Thoracic aorta (tissue), 2 donors: ENCODE results near the gene AK5. TPM values are rescaled to one million over a fixed set of nuclear protein-coding genes. Genes with fewer than 3 reads are reported as not detected.

Experiments used
- ATAC-seq: fragments of 150-250 bp; one replicate; pipeline ENCODE4 v1.8.0; 2017; ENCODE audit warnings: low read depth; ENCODE audit not compliant: insufficient number of reproducible peaks, low FRiP score
- DNase-seq: peaks from one replicate; pipeline ENCODE4 v3.0.0-alpha.2; 2020; ENCODE audit warnings: low spot score
- H3K27ac ChIP-seq, 2 donors: fragments of 200-600 bp; sonication (generic); 1 replicate in 1 of 2; 2 replicates in 1 of 2; pipeline ENCODE4 v1.5.1; 2016; ENCODE audit warnings: mild to moderate bottlenecking in 2 of 2, moderate library complexity in 2 of 2
- H3K27me3 ChIP-seq: fragments of 200-600 bp; sonication (generic); replicated peaks from 2 replicates; pipeline ENCODE4 v1.6.0; 2016; ENCODE audit warnings: mild to moderate bottlenecking; ENCODE audit not compliant: insufficient read depth
- H3K36me3 ChIP-seq: fragments of 200-600 bp; sonication (generic); one replicate; pipeline ENCODE4 v1.5.1; 2016
- H3K4me1 ChIP-seq, 2 donors: fragments of 200-600 bp; sonication (generic); 1 replicate in 1 of 2; 2 replicates in 1 of 2; pipeline versions ENCODE4 v1.5.1 to v1.6.0; 2016; ENCODE audit warnings: low read depth in 2 of 2, mild to moderate bottlenecking in 1 of 2; ENCODE audit not compliant: control insufficient read depth in 1 of 2
- H3K4me3 ChIP-seq: fragments of 200-600 bp; sonication (generic); 2 replicates; pipeline ENCODE4 v1.5.1; 2016; ENCODE audit warnings: mild to moderate bottlenecking
- H3K9me3 ChIP-seq: fragments of 200-600 bp; sonication (generic); 2 replicates; pipeline ENCODE4 v1.5.1; 2016
- total RNA-seq, 2 donors: library from RNA; depleted of rRNA; stranded (reverse); fragments of >200 nt; gene quantifications; one replicate each; pipeline versions ENCODE4 v1.1.0 to v1.2.3, GENCODE V29; 2016
- TF ChIP-seq, protein P1 (sequence below): fragments of 200-600 bp; sonication (generic); IDR thresholded peaks from one replicate; pipeline ENCODE4 v1.5.1; 2019; ENCODE audit warnings: antibody characterized with exemption

The AK5 gene
- total RNA-seq, 2 donors from 2014 or later, result 0.56 to 1.4 TPM

DNA sequence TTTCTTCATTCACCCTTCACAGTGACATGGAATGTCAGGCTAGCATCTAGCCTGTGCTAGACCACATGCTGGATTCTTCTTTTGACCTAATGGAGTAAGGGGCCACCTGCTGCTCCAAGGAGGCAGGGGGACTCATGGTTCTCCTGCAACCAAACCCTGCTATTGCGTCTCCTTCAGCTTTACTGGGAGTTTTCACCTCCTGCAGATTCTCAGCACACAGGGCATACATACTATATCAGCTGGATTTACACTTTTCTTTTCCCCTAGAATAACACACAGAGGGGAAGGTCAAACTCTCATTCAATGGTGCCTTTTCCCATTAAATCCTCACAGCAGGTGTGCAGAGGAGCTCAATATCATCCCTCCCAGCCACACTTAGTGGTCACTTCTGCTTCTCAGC lies 16.6 kb upstream of the AK5 start:
- no peak overlapping the region for H3K27ac ChIP-seq
- H3K4me1 ChIP-seq, result no peaks in the 10 kb centered on the region
- no peak for ATAC-seq

DNA sequence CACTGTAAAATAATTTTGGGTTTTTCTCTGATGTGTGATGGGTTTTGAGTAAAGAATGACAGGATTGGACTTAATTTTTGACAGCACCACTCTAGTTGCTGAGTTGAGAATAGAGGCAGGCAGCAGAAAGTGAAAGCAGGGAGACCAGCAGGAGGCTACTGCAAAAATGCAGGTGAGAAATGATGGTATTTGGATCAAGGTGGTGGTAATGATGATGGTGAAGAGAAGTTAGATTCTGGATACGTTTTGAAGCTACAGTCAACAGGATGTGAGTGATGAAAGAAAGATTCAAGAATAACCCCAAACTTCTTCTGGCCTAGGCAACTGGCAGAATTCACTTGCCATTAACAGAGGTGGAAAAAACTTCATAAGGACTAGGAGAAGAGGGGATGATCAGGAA lies 14.8 kb upstream of the AK5 start:
- Histone ChIP-seq H3K9me3 (no peaks in the 10 kb centered on the region), H3K36me3 (no peaks in the 10 kb centered on the region), H3K4me3 (no peak overlapping the region), H3K27me3 (no peaks in the 10 kb centered on the region), H3K27ac (no peak overlapping the region), H3K4me1 (peaks cover 0 to 3% of the 10 kb centered on the region in 2 donors)
- DNase-seq, result no peak
- no peak for ATAC-seq
- TF ChIP-seq, protein P1, sequence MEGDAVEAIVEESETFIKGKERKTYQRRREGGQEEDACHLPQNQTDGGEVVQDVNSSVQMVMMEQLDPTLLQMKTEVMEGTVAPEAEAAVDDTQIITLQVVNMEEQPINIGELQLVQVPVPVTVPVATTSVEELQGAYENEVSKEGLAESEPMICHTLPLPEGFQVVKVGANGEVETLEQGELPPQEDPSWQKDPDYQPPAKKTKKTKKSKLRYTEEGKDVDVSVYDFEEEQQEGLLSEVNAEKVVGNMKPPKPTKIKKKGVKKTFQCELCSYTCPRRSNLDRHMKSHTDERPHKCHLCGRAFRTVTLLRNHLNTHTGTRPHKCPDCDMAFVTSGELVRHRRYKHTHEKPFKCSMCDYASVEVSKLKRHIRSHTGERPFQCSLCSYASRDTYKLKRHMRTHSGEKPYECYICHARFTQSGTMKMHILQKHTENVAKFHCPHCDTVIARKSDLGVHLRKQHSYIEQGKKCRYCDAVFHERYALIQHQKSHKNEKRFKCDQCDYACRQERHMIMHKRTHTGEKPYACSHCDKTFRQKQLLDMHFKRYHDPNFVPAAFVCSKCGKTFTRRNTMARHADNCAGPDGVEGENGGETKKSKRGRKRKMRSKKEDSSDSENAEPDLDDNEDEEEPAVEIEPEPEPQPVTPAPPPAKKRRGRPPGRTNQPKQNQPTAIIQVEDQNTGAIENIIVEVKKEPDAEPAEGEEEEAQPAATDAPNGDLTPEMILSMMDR, result no peak

More for the DNA sequence above, 16.6 kb upstream of the AK5 start:
- TF ChIP-seq, protein P1, result no peak
- no peaks in the 10 kb centered on the region for H3K27me3 ChIP-seq
- H3K4me3 ChIP-seq, result no peak overlapping the region
- H3K9me3 ChIP-seq, result no peaks in the 10 kb centered on the region
- DNase-seq, result no peak
- H3K36me3 ChIP-seq, result no peaks in the 10 kb centered on the region

DNA sequence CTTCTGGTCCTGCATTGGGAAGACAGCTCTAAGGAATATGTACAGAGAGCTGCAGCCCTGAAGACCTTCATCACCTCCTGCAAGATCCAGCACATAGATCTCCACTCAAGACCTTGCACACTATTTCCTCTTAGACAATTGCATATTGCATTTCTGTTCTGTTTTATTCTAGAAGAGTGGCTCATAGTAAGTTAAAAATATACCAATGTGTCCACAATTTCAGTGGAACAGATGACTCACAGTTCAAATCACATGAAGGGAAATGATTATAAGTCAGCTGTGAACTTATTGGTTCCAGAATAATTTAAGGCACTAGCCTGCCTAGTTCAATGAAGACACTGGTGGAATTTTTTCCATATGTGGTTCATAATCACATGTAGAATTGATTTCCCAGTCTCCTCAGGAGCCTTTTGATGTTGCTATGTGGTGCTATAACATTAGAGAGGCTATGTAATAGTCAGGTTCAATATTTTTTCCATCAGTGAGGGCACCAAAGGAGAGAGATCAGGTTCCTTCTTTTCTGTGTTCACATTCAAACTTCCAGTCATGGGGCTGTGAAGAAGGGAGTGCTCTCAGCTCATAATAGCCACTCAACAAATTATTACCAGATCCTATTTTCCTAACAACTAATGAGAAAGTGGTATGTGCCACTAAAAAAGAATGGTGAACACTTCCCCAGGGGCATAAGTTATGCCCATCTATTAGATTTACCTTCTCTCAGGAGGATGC lies 9.8 kb upstream of the AK5 start:
- no peak for ATAC-seq

DNA sequence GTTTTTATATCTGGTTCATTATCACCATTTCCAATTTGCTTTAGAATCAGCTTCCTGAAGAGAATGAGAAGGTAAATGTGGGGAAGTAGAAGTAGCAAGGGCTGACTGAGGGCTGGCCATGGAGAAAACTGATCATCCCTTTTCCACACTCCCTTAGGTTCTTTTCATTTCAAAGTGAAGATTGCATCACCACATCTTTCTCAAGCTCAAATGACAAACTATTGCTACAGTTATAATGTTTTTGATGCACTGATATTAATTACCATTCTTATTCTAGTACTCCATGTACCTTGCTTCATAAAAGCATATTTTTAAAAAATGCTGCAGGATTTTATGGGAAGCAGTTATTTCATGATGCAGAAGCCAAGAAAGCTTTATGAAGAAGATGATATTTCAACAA lies 7.9 kb upstream of the AK5 start:
- Histone ChIP-seq H3K27ac (no peak overlapping the region), H3K9me3 (no peaks in the 10 kb centered on the region), H3K27me3 (no peaks in the 10 kb centered on the region), H3K4me1 (peaks cover 0 to 5% of the 10 kb centered on the region in 2 donors), H3K36me3 (no peaks in the 10 kb centered on the region), H3K4me3 (no peak overlapping the region)
- ATAC-seq (no peak), DNase-seq (no peak)
- TF ChIP-seq, protein P1, result no peak

More for the DNA sequence above, 9.8 kb upstream of the AK5 start:
- TF ChIP-seq, protein P1, result no peak
- Histone ChIP-seq H3K4me3 (no peak overlapping the region), H3K27me3 (no peaks in the 10 kb centered on the region), H3K4me1 (peaks cover 0 to 5% of the 10 kb centered on the region in 2 donors), H3K27ac (no peak overlapping the region), H3K9me3 (no peaks in the 10 kb centered on the region), H3K36me3 (no peaks in the 10 kb centered on the region)
- no peak for DNase-seq

DNA sequence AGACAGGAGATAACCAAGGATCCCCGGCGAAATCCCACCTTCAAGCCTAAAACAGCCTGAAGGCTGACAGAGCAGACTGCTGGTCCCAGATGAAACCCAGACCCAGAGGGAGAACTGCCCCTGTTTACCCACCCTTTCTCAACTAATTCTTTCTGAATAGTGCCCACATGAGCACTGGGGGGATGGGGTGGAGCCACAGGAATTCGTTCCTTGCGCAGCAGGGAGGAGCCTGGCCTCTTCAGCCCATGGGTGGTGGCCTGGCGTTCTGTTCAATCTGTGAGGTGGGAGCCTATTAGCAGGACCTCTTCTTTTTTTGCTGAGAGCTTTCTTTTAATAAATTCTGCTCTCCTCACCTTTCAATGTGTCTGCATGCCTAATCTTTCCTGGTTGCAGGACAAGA lies 6.6 kb upstream of the AK5 start:
- peaks cover 0 to 5% of the 10 kb centered on the region in 2 donors for H3K4me1 ChIP-seq
- H3K9me3 ChIP-seq, result no peaks in the 10 kb centered on the region
- H3K4me3 ChIP-seq, result no peak overlapping the region
- H3K27ac ChIP-seq, result no peak overlapping the region
- TF ChIP-seq, protein P1, result no peak
- no peaks in the 10 kb centered on the region for H3K36me3 ChIP-seq
- no peaks in the 10 kb centered on the region for H3K27me3 ChIP-seq
- no peak for DNase-seq
- no peak for ATAC-seq
